AG04449 (cell line): Measurements from ENCODE around the gene DNAJA1.
A peak's percentile ranks its signal among the peaks of the same experiment; 100 is the strongest.

Source experiments
- CTCF ChIA-PET: fragments of 350-600 bp; formaldehyde crosslinking; extraction: SDS; loops from one replicate; lab custom pipeline; 2021; ENCODE audit warnings: antibody characterized with exemption; lab: Yijun Ruan, JAX
- POLR2A ChIA-PET: fragments of 400-600, 350-600 bp; formaldehyde crosslinking; extraction: SDS; loops from one replicate; lab custom pipeline; 2020; ENCODE audit warnings: antibody characterized with exemption, inconsistent platforms; lab: Yijun Ruan, JAX
- DNase-seq: peaks from one replicate; pipeline ENCODE4 v3.0.0-alpha.2; 2010; ENCODE audit warnings: low read depth, low spot score
- H3K4me3 ChIP-seq: 2 replicates; pipeline ENCODE4 v1.5.1; 2011; ENCODE audit warnings: low read depth, mild to moderate bottlenecking, control low read depth, low read length
- CTCF ChIP-seq: IDR thresholded peaks from one replicate; pipeline ENCODE4 v1.5.1; 2011; ENCODE audit warnings: mild to moderate bottlenecking, moderate library complexity, low read length, control low read depth, inconsistent platforms; ENCODE audit not compliant: insufficient read depth; ENCODE audit errors: missing control alignments

The DNAJA1 gene

GRCh38 chr9:33024126-33024965 lies 727 bp upstream of the DNAJA1 start:
- DNase-seq, result no peak
- CTCF ChIA-PET, result no interaction called here
- H3K4me3 ChIP-seq, result peak overlapping the region; percentile 99
- no peak for TF ChIP-seq CTCF
- POLR2A ChIA-PET, result interaction anchor here (0.6 to 3.3 kb wide), 34 partner anchors 8 to 1519 kb away, joined by 3 to 36 read pairs (median 4); partner anchors contain the start of genes APTX, BAG1, CHMP5 and NFX1

GRCh38 chr9:33025572-33026342 lies 684 bp downstream of the DNAJA1 start:
- no peak for TF ChIP-seq CTCF
- no peak for DNase-seq
- ChIA-PET POLR2A (interaction anchor here (0.8 to 3.3 kb wide), 20 partner anchors 9 to 647 kb away, joined by 4 to 36 read pairs (median 7); partner anchors contain the start of genes ACO1, APTX, BAG1 and CHMP5), CTCF (interaction anchor here (0.9 to 1.4 kb wide), 5 partner anchors 9 to 444 kb away, joined by 3 to 4 read pairs (median 3); no protein-coding TSS in a partner anchor)
- peak overlapping the region; percentile 99 for H3K4me3 ChIP-seq

GRCh38 chr9:33029231-33029786 lies 4.2 kb downstream of the DNAJA1 start:
- no peak for TF ChIP-seq CTCF
- no peak overlapping the region for H3K4me3 ChIP-seq
- POLR2A ChIA-PET, result interaction anchor here (0.6 kb wide), 2 partner anchors 10 to 198 kb away, joined by 3 read pairs; no protein-coding TSS in a partner anchor
- no peak for DNase-seq
- CTCF ChIA-PET, result interaction anchor here (1.2 to 1.5 kb wide), 2 partner anchors 10 to 15 kb away, joined by 3 to 4 read pairs; no protein-coding TSS in a partner anchor

- POLR2A ChIA-PET, result no interaction called here
- no peak for DNase-seq
- TF ChIP-seq CTCF, result no peak
- CTCF ChIA-PET, result interaction anchor here (1.2 kb wide), 1 partner anchor 9 kb away, joined by 3 read pairs; no protein-coding TSS in a partner anchor
- no peak overlapping the region for H3K4me3 ChIP-seq
Observed at GRCh38 chr9:33030285-33030684, 5.2 kb downstream of the DNAJA1 start.

GRCh38 chr9:33032292-33032691 lies 7.2 kb downstream of the DNAJA1 start:
- H3K4me3 ChIP-seq, result no peak overlapping the region
- no peak for DNase-seq
- CTCF ChIA-PET, result no interaction called here
- TF ChIP-seq CTCF, result no peak
- POLR2A ChIA-PET, result no interaction called here

GRCh38 chr9:33032865-33033264 lies 7.8 kb downstream of the DNAJA1 start:
- CTCF ChIA-PET, result no interaction called here
- no peak for TF ChIP-seq CTCF
- DNase-seq, result no peak
- H3K4me3 ChIP-seq, result no peak overlapping the region
- POLR2A ChIA-PET, result interaction anchor here (3.1 kb wide), 1 partner anchor 7 kb away, joined by 26 read pairs; the partner anchor contains the start of gene DNAJA1
